SJCRH30 (cell line): ENCODE measurements around the gene NLGN4X. TPM values are rescaled to one million over a fixed set of nuclear protein-coding genes. Genes with fewer than 3 reads are reported as not detected.

Experiments used
- DNase-seq, 2 experiments: peaks; one replicate each; pipeline ENCODE4 v3.0.0-alpha.2; 2015 to 2020
- H3K27ac ChIP-seq: fragments of 250-450 bp; sonication (Bioruptor Pico); 2 replicates; pipeline ENCODE4 v1.5.1; 2020; ENCODE audit warnings: mild to moderate bottlenecking, moderate library complexity
- H3K27me3 ChIP-seq: fragments of 250-450 bp; sonication (Bioruptor Pico); 2 replicates; pipeline ENCODE4 v1.5.1; 2020; ENCODE audit warnings: mild to moderate bottlenecking, moderate library complexity
- H3K36me3 ChIP-seq: fragments of 250-450 bp; sonication (Bioruptor Pico); 2 replicates; pipeline ENCODE4 v1.5.1; 2020; ENCODE audit warnings: mild to moderate bottlenecking, moderate library complexity
- H3K4me1 ChIP-seq: fragments of 250-450 bp; sonication (Bioruptor Pico); 2 replicates; pipeline ENCODE4 v1.5.1; 2020; ENCODE audit warnings: mild to moderate bottlenecking, moderate library complexity
- H3K4me3 ChIP-seq: fragments of 250-450 bp; sonication (Bioruptor Pico); 2 replicates; pipeline ENCODE4 v1.5.1; 2020; ENCODE audit warnings: mild to moderate bottlenecking, moderate library complexity
- H3K9me3 ChIP-seq: fragments of 250-450 bp; sonication (Bioruptor Pico); replicated peaks from 2 replicates; pipeline ENCODE4 v1.5.1; 2020; ENCODE audit warnings: mild to moderate bottlenecking, moderate library complexity
- total RNA-seq: library from RNA; depleted of rRNA; stranded (reverse); fragments of >200 nt; shearing (Covaris generic); gene quantifications from 2 replicates; pipeline ENCODE4 v1.2.3, GENCODE V29; 2014

Gene NLGN4X
- total RNA-seq, 1 experiment from 2014 or later, result 1.7 TPM

DNA sequence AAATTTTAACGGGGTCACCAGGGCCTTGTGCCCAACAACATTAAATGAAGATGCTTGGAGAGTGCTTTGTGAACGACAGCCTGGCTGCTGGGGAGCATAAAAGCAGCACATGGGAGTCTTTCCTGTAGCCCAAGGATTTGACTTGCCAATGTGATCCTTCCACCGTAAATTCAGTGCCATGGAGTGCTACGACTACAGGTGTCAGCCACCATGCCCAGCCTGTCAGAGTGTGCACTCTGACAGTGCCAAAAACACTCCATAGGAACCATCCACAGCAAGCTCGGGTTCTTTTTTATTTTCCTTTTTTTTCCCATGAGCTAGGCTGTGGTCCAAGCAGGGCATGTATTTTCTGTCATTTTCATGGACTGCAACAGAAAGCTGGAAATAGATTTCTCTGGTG lies 156.9 kb downstream of the NLGN4X start:
- Histone ChIP-seq H3K9me3 (no peaks in the 10 kb centered on the region), H3K4me3 (no peak overlapping the region), H3K4me1 (no peaks in the 10 kb centered on the region), H3K27me3 (no peaks in the 10 kb centered on the region), H3K36me3 (no peaks in the 10 kb centered on the region), H3K27ac (no peak overlapping the region)
- DNase-seq, result no peak

DNA sequence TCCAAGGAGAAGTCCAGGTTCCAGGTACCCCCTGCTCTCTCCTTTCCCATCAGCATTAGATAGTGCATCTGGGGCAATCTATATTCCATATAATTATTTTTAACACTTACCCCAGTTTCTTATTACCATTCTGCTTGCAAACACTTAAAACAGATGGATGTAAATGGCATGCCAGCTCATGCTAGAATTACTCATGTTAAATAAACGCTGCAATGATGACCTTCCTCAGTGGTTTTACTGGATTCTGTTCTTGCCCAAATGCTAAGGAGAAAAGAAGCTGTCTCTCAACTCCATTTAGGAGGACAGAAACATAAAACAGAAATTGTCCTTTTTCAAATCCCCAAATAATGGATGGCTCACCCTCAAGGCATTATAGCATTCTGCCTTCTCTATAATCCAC lies 161.1 kb downstream of the NLGN4X start:
- H3K27me3 ChIP-seq, result no peaks in the 10 kb centered on the region

DNA sequence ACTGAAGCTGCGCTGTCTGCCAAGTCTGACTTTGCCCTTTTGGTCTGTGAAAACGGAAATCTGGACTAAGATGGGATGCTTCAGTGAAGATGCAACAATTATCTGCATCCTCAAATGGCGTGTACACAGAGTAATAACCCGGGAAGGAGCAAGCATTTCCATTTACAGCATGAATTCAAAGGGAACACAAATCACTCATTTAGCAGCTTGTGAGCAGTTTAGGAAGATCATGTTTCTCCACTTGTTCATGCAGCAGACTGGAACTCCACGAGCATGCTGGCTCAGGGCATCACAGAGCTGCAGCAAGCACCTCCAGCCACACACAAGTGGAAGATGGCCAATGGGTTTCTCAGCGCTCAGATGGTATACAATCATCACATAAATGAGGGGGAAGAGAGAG lies 175.5 kb downstream of the NLGN4X start:
- Histone ChIP-seq H3K36me3 (no peaks in the 10 kb centered on the region), H3K9me3 (no peaks in the 10 kb centered on the region), H3K4me3 (no peak overlapping the region), H3K4me1 (peaks cover 13% of the 10 kb centered on the region; the same call in 1 of the 2 replicates), H3K27me3 (no peaks in the 10 kb centered on the region), H3K27ac (no peak overlapping the region)
- peak in 1 of 2 experiments; percentile 28 for DNase-seq

More for the DNA sequence above, 161.1 kb downstream of the NLGN4X start:
- no peak for DNase-seq
- Histone ChIP-seq H3K27ac (no peak overlapping the region), H3K4me1 (no peaks in the 10 kb centered on the region), H3K4me3 (no peak overlapping the region), H3K36me3 (no peaks in the 10 kb centered on the region), H3K9me3 (no peaks in the 10 kb centered on the region)

DNA sequence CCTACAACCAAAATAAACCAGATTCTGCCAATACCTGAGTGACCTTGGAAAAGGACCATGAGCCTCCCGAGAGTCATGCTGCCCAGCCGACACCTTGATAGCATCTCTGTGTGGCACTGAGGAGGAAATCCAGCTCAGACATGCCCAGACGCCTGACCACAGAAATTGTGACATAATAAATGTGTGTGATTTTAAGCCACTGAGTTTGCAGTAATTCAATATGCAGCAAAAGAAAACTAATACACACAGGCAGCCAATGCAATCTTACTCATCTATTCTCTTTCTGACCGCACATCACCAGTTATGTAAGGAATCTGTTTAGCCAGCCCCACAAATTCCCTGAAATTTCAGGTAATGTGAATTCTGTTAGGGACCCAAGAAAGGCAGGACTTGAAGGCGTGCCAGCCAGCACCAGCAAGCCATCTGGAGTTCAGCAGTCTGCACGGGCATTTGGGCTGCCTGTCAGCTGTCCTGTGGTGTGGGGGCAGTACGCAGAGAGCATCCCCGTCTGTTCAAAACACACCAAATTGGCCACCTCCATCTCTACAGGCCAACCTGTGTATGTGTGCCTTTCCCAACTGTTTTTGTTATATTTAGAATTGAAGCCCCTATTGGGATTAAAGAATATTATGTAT lies 176.4 kb downstream of the NLGN4X start:
- Histone ChIP-seq H3K36me3 (no peaks in the 10 kb centered on the region), H3K27me3 (no peaks in the 10 kb centered on the region), H3K27ac (peak overlapping the region; percentile 30; the same call in 1 of the 2 replicates), H3K4me1 (peaks cover 13% of the 10 kb centered on the region; the same call in 1 of the 2 replicates), H3K9me3 (no peaks in the 10 kb centered on the region), H3K4me3 (no peak overlapping the region)
- peak; percentile 45 to 47 for DNase-seq

DNA sequence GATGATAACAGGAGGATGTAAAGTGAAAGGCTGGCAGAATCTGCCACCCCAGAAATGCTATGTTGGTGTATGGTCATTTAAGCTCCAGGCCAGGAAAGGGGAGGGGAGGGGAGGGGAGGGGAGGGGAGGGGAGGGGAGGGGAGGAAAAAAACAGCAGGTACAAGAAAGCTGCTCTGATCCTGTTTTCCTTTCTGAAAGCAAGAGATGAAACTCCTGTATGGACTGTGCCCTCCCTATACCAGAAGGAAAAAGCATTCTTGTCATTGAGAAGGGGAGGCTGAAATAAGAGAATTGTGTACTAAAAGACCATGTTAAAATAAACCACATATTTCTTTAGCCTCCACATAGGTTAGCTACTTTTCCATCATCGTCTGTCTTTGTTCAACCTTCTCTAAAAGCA lies 179.5 kb downstream of the NLGN4X start:
- Histone ChIP-seq H3K4me3 (no peak overlapping the region), H3K27ac (no peak overlapping the region), H3K9me3 (no peaks in the 10 kb centered on the region), H3K4me1 (peaks cover 13% of the 10 kb centered on the region; the same call in 1 of the 2 replicates), H3K27me3 (no peaks in the 10 kb centered on the region), H3K36me3 (no peaks in the 10 kb centered on the region)
- DNase-seq, result no peak

DNA sequence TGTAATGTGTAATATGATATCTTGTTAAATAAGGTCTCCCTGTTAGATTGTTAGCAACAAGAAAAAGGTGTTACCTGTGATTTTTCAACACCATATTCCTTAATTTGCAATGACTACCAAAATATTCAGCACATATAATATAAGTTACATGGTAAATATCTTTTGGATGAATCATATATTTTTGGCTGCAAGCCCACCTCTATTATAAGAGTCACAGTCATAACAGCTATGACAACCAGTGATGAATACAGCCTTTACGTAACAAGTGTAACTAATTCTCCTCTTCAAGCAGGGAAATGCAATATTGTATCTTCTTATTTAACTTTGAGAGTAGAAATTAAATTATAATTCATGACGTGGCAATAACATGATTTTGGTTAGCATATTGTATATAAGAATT lies 187.0 kb downstream of the NLGN4X start:
- H3K27me3 ChIP-seq, result no peaks in the 10 kb centered on the region
- H3K27ac ChIP-seq, result peak overlapping the region; percentile 92
- no peaks in the 10 kb centered on the region; the same call in none of the 2 replicates for H3K9me3 ChIP-seq
- no peaks in the 10 kb centered on the region for H3K36me3 ChIP-seq
- H3K4me3 ChIP-seq, result no peak overlapping the region
- H3K4me1 ChIP-seq, result peaks cover 7% of the 10 kb centered on the region
- peak in 1 of 2 experiments; percentile 70 for DNase-seq

DNA sequence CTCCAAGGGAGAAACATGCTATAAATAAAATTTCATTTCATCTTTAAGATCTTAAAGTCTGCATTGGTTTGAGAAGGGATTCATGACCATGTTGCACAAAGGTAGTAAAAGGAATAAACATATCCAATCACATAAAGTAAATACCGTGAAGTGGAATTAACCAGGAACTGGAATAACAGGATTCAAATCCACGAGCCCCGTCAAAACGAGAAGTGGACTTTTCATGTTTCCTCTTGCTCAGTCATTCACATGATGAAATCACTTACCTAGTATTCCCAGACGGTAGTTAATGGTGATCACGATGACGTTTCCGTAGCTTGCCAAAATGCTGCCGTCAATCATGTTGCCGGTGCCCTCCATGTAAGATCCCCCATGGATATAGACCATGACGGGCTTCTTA lies 199.7 kb downstream of the NLGN4X start:
- no peak overlapping the region for H3K4me3 ChIP-seq
- no peaks in the 10 kb centered on the region for H3K36me3 ChIP-seq
- H3K27me3 ChIP-seq, result no peaks in the 10 kb centered on the region
- H3K4me1 ChIP-seq, result no peaks in the 10 kb centered on the region
- DNase-seq, result no peak
- no peak overlapping the region for H3K27ac ChIP-seq
- no peaks in the 10 kb centered on the region for H3K9me3 ChIP-seq

DNA sequence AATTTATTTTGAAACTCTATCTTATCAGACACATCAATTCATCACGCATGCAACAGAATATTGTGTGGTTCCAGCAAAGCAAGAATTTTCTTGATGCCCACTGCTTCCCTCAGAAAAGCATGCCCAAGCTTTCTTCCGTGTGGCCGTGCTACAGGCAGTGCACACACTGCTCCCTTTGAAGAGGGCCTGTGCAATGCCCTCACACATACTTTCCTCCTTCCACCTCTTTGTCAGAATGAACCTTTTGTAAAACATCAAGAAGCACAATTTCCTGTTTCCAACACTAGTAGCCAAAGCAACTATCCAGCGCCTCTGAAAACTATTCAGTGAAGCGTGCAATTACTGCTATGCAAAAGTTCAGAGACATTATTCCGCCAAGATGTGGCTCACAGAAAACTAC lies 201.7 kb downstream of the NLGN4X start:
- no peak for DNase-seq
- no peaks in the 10 kb centered on the region for H3K36me3 ChIP-seq
- no peaks in the 10 kb centered on the region for H3K9me3 ChIP-seq

DNA sequence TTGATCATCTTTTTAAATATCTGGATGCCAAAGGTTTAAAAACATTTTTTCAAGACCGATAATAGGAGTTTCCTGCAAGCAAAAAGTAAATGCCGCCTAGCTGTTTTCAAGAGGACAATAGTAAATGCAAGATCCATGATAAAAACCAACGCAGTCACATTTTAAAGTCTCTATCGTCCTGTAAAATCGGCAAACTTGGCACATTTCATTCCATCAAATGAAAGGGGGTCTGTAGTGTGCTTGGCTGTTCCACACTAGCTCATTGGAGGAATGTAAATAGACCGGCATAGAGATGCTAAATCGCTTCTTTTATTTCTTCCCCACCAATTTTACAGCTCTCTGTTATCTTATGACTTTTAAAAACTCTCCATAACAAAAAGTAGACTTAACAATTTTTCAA lies 202.2 kb downstream of the NLGN4X start:
- no peaks in the 10 kb centered on the region for H3K9me3 ChIP-seq
- no peaks in the 10 kb centered on the region for H3K27me3 ChIP-seq

More for the DNA sequence above, 201.7 kb downstream of the NLGN4X start:
- no peaks in the 10 kb centered on the region for H3K27me3 ChIP-seq
- peaks cover 7% of the 10 kb centered on the region; the same call in 1 of the 2 replicates for H3K4me1 ChIP-seq
- H3K27ac ChIP-seq, result no peak overlapping the region
- no peak overlapping the region for H3K4me3 ChIP-seq

DNA sequence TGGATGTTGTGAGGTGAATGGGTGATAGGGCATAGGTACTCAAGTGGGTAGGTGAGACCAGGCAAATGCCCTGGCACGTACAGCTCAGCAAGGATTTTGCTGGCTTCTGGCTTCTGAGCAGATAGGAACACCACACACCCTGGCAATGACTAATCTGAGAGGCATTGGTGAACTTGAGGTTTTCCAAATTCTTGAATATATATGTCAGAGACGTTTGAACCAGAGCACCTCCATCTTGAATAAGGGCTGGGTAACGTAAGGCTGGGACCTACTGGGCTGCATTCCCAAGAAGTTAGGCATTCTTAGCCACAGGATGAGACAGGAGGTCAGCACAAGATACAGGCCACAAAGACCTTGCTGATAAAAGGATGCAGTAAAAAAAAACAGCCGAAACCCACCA lies 204.5 kb downstream of the NLGN4X start:
- peak; percentile 3 to 8 for DNase-seq

More for the DNA sequence above, 202.2 kb downstream of the NLGN4X start:
- DNase-seq, result no peak
- no peak overlapping the region for H3K27ac ChIP-seq
- H3K36me3 ChIP-seq, result no peaks in the 10 kb centered on the region
- H3K4me3 ChIP-seq, result no peak overlapping the region
- H3K4me1 ChIP-seq, result peaks cover 9% of the 10 kb centered on the region; the same call in 1 of the 2 replicates

DNA sequence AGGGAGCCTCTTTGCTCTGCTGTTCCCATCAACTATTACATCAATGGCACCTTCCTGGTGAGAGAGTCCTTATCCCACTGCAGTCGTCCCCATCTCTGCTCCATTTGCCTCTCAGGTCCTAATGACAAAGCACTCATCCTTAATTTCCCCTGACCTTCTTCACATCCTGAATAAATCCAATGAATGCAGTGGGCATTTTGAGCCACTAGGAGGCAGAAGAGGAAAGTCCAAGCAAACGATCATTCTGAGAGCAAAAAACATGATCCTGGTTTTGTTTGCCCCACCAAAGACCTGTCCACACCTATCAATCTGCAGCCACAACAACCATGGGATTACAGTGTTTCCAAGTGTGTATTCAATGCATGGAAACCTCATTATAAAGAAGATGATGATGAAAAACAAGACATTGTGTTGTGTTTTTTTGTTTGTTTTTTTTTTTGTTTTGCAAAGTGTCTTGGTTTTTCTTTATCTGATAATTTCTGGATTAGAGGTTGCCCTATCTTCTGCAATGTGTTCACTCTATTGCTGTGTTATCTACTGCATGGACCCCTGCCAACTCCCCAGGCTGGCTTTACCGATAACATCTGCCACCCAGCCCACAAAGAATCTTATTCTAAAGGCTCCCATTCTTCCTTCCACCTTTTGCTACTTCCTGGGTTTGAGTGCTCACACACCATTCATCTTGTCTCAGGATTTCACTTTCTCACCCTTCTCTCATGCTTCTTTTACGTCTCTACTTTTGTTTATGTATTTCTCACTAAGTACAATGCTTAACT lies 207.2 kb downstream of the NLGN4X start:
- Histone ChIP-seq H3K27ac (no peak overlapping the region), H3K27me3 (no peaks in the 10 kb centered on the region), H3K9me3 (no peaks in the 10 kb centered on the region), H3K4me3 (no peak overlapping the region), H3K36me3 (no peaks in the 10 kb centered on the region), H3K4me1 (peaks cover 9% of the 10 kb centered on the region; the same call in 1 of the 2 replicates)
- peak; percentile 31 to 74 for DNase-seq

More for the DNA sequence above, 204.5 kb downstream of the NLGN4X start:
- Histone ChIP-seq H3K27me3 (no peaks in the 10 kb centered on the region), H3K4me3 (no peak overlapping the region), H3K4me1 (peaks cover 9% of the 10 kb centered on the region; the same call in 1 of the 2 replicates), H3K27ac (no peak overlapping the region), H3K9me3 (no peaks in the 10 kb centered on the region), H3K36me3 (no peaks in the 10 kb centered on the region)

DNA sequence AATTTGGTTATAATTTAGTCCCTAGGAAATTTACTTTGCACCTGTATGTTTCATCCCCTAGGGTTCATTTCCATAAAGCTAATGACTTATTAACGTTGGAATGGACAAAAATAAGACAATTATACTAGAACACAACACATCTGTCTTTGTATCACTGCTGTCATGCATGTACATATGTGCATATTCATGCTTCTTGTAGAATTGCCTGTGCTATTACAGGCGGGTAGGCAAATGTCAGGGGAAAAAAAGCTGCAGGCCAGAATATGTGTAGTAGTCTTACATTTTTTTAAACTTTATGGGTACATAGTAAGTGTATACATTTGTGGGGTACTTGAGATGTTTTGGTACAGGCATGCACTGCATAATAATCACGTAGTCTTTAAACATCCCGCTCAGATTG lies 209.6 kb downstream of the NLGN4X start:
- Histone ChIP-seq H3K36me3 (no peaks in the 10 kb centered on the region), H3K4me3 (no peak overlapping the region), H3K27ac (no peak overlapping the region), H3K4me1 (peaks cover 9% of the 10 kb centered on the region; the same call in 1 of the 2 replicates), H3K9me3 (no peaks in the 10 kb centered on the region), H3K27me3 (no peaks in the 10 kb centered on the region)
- DNase-seq, result no peak

DNA sequence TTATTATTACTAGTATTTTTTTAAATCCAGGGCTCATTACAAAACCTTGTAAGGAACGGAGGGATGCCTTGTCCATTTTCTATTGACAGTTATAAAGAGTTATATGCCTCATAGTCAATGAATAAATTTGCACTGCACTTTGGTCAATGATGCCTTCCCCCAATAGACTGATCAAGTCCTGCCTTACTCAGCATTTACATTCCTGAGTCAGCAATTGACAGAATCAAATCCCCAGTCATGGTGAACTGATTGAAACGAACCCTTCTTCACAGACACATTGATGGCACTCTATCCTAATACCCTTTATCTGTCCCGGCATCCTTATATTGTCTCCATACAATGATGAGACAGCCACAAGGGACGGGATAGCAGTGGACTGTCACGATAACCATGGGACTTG lies 213.2 kb downstream of the NLGN4X start:
- H3K36me3 ChIP-seq, result no peaks in the 10 kb centered on the region
- no peak overlapping the region for H3K4me3 ChIP-seq
- H3K27me3 ChIP-seq, result no peaks in the 10 kb centered on the region
- no peak overlapping the region for H3K27ac ChIP-seq
- H3K4me1 ChIP-seq, result no peaks in the 10 kb centered on the region
- DNase-seq, result no peak
- H3K9me3 ChIP-seq, result no peaks in the 10 kb centered on the region

DNA sequence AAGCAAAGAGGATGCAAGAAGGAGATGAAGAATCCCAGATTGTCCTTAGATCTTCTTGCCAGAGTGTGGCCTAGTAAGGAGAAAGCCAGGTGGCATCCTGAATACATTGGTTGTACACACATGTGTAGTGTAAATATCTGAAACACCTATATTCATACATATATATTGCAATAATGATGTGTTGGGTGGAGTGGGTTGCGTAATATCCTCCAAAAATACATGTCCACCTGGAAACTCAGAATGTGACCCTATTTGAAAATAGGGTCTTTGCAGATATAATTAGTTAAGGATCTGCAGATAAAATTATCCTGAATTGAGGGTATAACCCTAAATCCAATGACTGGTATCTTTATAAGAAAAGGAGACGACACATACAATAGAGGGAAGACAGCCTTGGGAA lies 216.3 kb downstream of the NLGN4X start:
- no peak overlapping the region for H3K4me3 ChIP-seq
- no peak for DNase-seq
- no peak overlapping the region for H3K27ac ChIP-seq
- no peaks in the 10 kb centered on the region for H3K36me3 ChIP-seq
- no peaks in the 10 kb centered on the region for H3K4me1 ChIP-seq
- H3K9me3 ChIP-seq, result no peaks in the 10 kb centered on the region
- H3K27me3 ChIP-seq, result no peaks in the 10 kb centered on the region

DNA sequence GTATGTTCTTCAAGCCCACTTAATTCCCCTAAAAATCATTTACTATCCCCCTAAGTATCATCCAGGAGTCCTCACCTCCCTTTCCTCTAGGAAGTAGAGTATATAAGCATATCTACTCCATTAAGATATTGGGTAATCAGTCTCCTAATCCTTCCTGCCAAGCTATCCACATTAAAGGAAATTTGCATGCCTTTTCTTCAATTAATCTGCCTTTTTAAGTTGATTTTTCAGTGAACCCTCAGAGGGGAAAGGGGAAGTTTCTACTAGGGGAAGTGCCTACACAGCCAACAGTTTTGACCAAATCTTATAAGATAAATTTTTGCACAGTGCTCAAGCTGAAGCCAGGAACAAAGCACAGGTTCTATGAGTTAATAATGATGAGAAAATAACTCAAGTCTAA lies 222.8 kb downstream of the NLGN4X start:
- Histone ChIP-seq H3K27ac (no peak overlapping the region), H3K4me1 (no peaks in the 10 kb centered on the region)

More for the DNA sequence above, 222.8 kb downstream of the NLGN4X start:
- no peak for DNase-seq
- Histone ChIP-seq H3K9me3 (no peaks in the 10 kb centered on the region), H3K36me3 (no peaks in the 10 kb centered on the region), H3K27me3 (no peaks in the 10 kb centered on the region), H3K4me3 (no peak overlapping the region)
